COLO668 (cell line): ENCODE results near the gene NRXN3.

ENCODE experiments used
- DNase-seq: peaks from one replicate; lab custom pipeline; 2025; ENCODE audit not compliant: unreplicated experiment; lab: John Stamatoyannopoulos, UW

The NRXN3 gene

DNA sequence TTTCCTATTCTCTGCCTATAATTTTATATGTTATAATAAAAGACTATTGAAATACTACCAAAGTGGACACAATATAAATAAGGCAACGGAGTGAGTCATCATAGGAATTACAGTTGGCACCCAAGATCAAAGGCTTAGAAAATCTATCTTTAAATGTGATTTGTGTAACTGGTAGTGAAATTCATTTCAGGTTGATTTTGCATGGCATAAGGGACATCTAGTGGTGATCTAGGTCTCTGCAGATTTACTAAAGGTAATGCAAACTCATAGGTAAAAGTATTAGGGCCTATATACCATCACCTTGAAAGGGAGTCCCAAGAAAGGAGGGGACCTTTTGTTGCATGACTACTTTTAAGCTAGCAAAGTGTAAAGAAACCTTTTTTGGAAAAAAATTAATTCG is 527.2 kb downstream of the NRXN3 start:
- no peak for DNase-seq

DNA sequence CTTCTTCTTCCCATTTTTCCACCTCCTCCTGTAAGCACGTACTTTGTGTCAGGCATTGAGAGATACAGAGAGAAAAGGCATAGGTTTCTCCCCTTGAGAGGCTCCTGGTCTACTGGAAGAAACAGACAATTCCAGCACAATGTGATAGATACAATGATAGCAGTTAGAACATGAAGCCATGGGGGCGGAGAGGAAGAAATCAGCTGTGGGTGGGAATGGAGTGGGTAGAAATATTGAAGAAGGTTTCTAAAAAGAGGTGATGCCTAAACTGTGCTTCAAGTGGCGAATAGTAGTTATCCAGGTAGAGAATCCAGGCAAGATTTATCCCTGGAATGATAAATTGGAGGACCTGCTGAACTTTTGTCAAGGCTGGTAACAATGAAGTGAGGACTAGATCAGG is 528.8 kb downstream of the NRXN3 start:
- no peak for DNase-seq

DNA sequence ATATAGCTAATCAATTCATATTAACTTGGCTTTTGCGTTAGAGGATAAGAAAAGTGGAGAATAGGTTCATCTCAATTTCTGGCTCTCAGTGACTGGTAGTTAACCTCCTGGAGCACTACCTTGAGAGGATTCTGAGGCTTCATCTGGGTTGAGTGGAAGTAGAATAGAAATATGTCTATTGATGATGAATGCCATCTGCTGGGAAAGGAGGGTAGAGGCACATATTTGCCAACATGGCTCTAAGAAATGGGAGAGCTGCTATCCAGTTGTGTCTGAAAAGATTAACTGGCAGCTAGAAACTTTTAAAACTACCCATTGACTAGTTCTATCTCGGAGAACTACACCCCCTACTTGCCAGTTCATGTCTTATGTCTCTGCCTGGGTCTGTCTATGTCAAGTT is 530.1 kb downstream of the NRXN3 start:
- DNase-seq = no peak

DNA sequence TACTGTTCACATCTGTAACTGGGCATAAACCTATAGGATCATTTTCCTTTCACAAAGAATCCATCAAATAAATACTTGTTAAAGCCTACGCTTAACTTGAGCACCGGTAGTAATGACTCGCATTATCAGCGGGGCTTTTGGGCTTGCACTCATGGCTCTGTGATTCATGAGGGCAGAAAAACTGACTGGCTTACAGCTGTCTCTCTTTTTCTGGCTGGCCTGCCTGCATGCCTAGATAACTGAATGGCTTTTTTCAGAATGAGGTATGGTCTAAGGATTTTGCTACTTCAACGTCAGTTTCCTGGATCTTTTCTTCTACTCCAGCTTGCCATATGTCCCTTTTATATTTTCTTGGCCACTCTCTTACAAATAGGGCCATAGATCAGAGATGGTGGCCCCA is 531.1 kb downstream of the NRXN3 start:
- DNase-seq = no peak

DNA sequence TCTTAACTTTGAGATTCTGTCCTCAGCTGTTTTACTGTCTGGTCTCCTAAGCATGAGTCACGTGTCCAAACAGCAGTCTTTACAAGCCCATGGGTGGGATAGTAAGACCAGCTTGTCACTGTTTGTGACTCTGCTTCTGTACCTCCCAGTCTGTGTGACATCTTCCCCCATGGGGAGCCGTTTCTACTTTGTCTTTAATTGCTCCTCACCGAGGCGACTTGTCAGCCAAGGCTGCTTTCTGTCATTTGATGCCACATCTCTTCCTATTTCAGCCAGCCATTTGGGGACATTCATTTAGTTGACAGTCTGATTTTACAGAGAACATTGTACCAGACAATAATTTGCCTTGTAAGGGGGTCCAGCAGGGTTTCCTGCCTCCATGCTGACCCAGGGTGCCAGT is 534.8 kb downstream of the NRXN3 start:
- no peak for DNase-seq

DNA sequence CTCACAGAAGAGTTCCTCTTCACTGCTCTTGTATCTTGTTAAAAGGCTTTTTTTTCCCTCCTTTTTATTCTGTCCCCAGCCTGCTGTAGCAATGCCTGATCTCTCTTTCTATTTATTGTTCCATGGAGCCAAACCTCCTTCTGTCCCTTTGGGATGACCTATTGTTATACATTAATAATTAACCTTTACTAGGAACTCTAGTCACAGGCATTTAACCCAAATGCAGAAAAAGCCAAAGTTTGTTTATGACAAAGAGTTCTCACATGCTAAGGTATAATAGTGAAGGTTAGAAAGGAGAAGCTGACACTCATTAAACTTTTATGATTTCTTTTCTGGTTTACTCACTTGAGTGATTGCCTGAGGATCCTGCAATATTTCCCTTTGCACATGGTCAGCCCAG is 535.8 kb downstream of the NRXN3 start:
- DNase-seq = no peak

DNA sequence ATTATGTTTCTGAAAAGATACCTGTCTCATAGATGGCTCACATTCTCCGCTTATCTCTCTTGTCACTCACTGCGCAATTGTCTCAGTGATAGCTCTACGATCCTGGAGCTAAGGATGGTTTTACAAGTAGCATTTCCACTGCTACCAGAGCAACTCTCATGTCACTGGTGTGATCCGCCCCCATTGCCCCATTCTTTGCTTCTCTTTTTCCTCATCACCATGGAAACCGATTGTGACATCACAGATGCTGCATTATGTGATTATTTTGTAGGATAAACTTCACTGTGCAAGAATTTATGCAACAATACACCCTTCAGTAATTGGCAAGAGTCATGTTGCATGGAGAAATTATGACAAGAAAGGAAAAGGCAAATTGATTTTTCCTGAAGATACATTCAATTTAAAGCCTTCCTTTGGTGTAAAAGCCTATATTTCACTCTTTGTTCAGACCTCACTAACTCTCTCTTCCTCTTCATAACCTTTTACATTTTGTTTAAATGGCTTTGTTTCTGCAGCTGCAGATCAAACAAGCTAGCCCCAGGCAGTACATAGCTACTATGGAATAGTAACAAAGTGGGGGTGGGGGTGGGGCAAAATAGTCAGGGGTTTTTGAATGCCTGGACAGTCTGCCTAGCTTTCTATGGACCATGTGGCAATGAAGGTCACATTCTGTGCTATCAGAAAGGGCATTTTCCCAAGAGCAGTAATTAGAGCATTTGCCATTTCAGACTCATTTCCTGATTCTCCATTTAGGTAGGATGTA is 539.8 kb downstream of the NRXN3 start:
- DNase-seq = no peak

DNA sequence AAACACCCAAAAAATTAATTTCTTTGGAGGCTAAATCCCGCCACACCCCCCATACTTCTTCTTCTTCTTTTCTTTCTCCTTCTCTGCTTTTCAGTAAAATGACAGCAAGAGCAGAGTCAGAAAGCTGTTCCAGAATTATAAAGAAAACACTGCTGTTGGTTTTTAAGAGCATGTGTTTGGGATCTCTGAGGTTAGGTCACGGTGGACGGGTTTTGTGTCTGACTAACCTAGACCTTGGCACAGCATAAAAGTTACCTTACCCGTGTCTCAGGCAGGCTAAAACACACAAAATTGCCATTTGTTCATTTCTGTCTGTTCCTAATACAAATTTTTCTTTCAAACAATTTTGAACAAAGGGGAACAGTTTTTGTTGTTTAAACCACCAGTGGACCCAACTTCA is 540.8 kb downstream of the NRXN3 start:
- DNase-seq = no peak

DNA sequence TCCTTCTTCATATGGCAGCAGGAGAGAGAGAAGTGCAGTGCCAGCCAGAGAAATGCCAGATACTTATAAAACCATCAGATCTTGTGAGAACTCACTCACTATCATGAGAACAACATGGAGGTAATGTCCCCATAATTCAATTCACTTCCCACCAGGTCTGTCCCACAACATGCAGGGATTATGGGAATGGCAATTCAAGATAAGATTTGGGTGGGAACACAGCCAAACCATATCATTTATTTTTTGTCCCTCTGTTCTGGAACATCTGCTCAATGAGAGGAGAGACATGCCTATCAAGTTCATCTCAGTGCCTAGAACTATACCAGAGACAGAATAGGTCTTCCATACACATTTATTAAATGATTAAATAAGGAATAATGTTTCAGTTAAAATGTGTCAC is 543.5 kb downstream of the NRXN3 start:
- no peak for DNase-seq

DNA sequence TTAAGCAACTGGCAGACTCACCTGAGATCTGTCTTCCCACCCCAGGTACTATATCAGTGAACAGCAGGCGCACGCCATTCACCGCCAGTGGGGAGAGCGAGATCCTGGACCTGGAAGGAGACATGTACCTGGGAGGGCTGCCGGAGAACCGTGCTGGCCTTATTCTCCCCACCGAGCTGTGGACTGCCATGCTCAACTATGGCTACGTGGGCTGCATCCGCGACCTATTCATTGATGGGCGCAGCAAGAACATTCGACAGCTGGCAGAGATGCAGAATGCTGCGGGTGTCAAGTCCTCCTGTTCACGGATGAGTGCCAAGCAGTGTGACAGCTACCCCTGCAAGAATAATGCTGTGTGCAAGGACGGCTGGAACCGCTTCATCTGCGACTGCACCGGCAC is 544.5 kb downstream of the NRXN3 start:
- DNase-seq = no peak

DNA sequence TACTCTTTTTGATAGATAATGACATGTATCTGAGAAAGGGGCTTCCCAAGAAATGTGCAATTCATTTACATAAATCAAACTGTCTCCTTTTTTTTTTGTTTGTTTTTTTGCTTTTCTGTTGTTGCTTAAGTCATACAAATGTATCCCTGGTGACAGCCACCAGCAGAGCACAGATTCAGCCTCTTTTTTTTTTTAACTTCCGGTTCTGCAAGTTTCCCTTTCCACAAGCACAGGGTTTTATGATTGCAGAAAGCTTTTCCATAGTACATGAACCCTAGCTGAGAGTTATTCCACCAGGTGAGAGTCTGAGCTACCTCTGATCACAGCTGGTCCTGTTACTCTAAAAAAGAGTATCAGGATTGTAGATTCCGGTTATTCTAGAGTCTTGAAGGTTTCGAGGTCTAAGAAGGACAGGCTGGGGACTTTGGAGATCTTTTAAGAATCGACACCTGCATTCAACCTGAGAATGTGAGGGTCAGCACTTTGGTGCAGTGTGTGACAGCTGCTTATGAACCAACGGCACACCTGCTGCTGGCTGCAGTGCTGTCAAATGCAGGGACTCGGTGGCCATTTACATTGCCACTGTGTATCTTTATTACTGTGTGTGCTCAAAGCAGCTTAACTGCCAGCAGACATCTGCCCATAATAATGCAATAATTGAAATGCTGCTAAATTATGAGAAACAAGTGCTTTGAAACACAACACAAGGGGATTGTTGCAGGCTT is 551.7 kb downstream of the NRXN3 start:
- DNase-seq = peak; percentile 61

DNA sequence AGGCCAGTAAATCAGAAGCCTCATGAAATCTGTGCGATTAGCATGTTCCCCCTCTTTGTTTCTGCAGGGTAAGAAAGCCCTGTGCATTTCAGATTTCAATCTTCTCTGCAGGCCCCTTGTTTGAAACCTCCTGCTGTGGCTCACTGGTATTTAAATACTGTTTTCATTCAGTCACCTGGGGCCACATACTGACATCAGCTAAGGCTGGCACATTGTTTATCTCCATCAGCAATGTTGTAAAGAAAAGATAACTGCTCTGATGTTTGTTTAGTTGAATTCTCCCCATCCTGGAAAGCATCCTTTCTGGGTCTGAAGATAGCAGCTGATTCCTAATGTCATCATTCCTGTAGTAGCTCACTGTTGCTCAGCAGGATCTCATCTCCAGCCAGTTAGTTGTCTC is 554.9 kb downstream of the NRXN3 start:
- DNase-seq = no peak

DNA sequence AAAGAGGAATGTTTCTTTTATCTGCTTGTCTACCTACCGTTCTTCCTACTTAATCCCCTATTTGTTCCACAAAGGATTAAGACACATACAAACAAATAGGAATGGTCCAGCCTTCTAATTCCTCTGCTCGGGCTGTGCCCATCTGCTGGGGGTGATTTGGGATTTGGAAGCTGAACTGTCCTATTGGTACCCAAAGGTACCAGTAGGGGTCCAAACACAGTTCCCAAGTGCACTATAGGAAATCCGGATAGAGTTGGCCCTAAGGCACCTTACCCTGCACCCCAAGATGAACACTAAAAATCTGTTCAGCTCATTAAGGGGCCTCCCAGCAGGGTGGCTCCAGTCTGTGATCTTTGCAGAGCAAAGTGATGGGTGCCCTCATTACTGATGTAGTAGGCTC is 566.9 kb downstream of the NRXN3 start:
- DNase-seq = no peak

DNA sequence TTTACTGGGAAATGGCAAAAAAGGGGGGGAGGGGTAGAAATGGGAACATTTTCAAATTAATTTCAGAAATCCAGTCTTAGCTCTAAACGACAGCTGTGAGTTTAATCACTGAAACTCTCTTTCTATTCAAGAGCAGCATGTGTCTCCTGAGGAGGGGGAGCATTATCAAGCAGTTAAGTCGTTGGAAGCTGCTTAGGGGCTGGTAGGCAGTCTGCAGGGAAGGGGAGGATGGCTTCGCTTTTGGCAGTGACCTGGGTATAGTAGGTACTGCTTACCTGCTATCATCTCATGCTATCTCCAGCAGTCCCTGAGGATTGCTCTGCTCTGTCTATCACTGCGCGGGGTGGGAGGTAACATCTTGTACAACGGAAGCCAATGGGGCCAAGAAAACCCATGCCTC is 567.4 kb downstream of the NRXN3 start:
- no peak for DNase-seq

DNA sequence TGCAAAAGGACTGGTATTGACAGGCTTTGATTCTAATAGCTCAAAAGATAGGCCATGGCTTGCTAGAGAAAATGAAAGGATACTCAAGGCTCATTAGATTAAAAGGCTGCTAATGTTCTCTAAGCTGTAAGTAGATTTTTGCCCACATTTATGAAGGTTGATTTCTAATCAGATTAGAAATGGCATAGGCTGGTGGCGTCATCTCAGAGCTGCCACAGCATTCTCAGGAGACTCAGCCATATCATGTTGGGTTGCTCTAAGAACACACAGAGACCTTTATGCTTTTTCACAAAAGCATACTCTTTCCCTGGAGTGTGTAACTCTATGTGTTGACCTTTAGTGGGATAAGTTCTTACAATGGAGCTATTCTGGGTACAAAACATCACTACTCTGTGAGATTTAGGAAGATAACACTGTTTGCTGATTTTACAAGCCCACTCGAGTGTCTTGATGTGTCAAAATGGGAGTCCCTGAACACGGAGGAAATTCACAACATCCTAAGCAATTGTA is 576.0 kb downstream of the NRXN3 start:
- no peak for DNase-seq

DNA sequence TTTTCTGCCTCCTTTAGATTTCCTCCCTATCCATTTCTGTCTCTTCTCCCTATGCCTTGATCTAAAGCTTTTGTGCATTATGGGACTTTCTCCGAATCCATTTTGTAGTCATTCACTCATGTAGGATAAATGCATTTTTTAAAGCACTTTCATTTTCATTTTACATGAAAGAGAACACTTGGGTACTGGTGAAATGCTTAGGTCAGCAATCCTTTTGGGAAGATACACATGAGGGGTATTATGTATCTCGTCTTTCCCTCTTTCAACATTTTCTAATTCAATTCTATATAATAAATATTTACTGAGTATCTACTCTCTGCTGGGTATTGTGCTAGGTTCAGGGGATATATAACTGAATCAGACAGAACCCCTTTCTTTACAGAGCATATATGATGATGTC is 577.6 kb downstream of the NRXN3 start:
- DNase-seq = no peak

DNA sequence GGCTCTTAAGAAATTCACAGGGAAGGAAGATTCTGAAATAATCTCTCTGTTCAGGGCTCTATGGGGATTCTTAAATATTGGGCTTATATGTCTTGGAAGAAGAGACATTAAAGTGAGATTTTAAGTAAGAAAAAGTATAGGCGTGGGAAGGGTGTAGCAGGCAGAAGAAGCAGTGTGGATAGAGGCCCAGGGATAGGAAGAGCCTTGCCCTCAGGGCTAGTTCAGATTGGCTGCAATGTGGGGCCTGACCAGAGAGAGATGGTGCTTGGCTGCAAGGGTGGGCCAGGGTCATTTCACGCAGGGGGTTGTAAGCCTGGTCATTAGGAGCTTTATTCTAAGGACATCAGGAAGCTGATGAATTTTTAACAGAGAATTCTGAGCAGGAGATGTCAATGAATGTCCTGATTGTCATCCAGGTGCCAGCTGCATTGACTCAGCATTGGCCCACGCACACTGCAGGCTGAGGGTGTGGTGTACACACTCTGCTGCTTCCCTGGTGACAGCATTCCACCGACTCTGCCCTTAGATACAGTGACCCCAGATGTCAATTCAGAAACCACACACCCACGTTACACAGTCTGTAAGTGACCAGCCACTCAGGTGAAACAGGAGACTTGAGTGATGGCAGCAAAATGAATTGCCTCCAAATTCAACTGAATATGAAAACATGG is 582.5 kb downstream of the NRXN3 start:
- DNase-seq = peak; percentile 73

DNA sequence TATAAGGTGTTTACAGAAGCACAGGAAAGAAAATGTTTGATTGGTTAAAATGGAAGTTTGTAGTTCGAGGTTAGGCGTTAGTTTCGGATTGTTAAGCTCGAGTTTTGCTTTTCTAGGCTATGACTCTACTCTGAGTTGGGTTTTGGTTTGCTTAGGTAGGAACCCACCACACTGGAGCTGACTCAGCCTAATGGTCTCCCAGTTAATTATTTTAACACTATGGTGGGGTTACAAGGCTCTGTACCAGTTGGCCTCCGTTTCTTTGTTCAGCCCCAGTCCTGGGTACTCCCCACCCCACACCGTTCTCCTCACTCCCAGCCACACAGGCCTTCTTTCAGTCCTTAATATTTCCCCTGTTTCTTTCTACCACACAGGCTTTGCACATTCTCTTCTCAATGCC is 583.9 kb downstream of the NRXN3 start:
- DNase-seq = no peak

DNA sequence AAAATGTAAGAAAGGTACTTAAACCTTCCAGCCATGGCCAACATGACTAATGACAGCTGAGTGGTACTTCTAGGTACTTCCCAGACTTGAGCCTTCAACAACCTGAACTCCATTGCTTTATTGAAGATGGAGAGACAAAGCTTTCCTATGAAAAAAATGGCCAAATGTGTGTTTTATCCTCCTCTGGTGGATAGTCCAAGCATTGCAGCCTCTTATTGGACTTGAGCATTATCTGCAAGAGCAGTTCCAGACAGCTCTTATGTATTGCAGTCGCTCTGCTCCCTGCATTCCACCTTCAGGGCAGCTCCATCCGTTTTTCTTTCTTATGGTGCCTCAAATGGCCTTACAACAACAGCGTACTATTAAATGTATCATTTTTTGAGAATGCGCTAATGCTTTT is 588.2 kb downstream of the NRXN3 start:
- DNase-seq = peak; percentile 52

DNA sequence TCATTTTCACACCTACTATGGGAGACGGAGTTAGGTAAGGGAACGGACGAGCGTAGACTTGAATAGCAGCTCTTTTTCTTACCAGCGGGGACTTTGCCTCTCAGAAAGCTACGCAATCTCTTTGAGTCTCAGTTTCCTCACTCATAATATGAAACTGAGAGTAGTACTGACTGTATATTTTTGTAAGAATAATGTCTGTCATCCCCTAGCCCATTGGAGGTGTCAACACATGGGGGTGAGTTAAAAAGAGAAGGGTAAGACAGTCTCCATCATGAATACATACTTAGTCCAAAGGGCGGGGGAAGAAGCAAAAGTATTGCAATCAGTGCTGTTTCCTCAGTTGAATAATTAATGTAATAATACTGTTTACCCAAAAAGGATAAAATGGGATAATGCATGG is 592.2 kb downstream of the NRXN3 start:
- DNase-seq = no peak

DNA sequence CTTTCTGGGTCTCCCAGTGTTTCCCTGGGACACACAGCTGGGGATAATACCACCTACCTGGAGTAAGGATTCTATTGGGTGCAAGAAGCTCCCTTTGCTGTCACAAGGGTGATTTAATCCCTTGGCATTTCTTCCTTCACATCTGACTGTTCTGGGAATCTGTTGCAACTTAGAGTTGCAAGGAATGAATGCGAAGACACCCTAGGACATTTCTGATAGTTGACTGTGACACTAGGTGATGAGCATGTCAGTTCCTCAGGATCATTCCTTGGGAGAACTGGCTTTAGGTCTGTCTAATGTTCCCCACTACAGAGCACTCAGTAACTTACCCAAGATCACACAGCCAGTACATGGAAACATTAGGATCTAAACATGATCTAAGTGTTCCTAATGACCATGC is 593.6 kb downstream of the NRXN3 start:
- no peak for DNase-seq

DNA sequence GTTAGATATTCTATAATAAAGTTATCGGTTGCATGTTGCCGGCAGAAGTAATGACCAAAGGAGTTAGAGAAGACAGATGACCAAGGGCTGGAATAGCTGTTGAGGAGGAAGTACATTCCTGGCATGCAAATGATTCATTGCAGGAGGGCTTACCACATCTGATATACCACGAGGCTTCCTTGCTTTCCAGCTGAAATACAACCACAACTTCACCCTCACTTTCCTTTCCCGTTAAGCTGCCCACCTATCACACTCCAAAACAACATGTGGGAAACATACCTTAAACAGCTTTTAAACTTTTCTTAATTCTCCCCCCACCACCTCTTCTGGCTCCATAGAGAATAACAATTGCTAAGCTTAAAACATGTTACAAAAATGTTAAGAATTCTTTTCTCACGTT is 594.1 kb downstream of the NRXN3 start:
- no peak for DNase-seq
